GM20000 (cell line): Measurements from ENCODE around the gene AKNA.

Experiments used
- DNase-seq: peaks from one replicate; pipeline ENCODE4 v3.0.0; 2012; ENCODE audit warnings: low spot score
- TF ChIP-seq, protein P1 (sequence below): IDR thresholded peaks from 2 replicates; pipeline ENCODE4 v1.5.1; 2012; ENCODE audit warnings: mild to moderate bottlenecking, control low read depth; ENCODE audit errors: extremely low read depth, missing control alignments

AKNA gene

DNA sequence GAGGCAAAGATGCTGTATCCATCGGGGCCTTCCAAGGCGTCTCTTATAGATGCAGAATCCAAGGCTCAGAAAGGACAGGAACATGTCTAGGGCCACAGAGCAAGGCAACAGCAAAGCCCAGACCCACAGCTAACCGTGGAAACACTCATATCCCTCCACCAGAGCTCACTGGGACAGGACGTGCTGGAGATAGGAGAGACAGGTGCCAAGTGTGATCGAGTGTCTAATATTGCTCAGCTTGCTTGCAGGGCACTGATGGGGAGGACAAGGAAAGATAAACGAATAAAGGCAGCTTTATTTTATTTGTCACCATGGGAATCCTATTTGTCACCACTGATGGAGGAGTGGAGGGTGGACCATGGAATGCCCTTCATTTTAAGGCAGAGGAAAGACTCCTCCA lies 44.0 kb upstream of the AKNA start:
- DNase-seq = no peak
- TF ChIP-seq, protein P1, sequence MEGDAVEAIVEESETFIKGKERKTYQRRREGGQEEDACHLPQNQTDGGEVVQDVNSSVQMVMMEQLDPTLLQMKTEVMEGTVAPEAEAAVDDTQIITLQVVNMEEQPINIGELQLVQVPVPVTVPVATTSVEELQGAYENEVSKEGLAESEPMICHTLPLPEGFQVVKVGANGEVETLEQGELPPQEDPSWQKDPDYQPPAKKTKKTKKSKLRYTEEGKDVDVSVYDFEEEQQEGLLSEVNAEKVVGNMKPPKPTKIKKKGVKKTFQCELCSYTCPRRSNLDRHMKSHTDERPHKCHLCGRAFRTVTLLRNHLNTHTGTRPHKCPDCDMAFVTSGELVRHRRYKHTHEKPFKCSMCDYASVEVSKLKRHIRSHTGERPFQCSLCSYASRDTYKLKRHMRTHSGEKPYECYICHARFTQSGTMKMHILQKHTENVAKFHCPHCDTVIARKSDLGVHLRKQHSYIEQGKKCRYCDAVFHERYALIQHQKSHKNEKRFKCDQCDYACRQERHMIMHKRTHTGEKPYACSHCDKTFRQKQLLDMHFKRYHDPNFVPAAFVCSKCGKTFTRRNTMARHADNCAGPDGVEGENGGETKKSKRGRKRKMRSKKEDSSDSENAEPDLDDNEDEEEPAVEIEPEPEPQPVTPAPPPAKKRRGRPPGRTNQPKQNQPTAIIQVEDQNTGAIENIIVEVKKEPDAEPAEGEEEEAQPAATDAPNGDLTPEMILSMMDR = no peak

GRCh38 chr9:114431003-114431402 lies 43.2 kb upstream of the AKNA start:
- no peak for DNase-seq
- TF ChIP-seq, protein P1 = no peak

DNA sequence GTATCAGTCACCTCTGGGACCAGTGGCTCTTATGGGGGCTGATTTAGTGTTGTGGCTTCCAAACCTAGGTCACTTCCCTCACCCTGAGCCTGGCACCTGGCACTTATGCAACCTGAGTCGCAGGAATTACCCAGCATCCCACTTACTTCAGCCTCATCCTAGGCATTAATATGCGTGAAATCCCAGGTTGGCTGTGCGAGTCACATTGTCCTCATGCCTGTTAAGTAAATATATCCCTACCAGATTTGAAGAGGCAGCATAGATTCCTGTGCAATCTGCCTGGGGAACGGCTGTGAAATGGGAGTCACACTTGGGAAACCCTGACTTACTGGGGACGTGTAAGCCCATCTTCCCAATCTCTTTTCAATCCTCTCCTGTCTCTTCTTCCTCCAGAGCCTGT lies 42.7 kb upstream of the AKNA start:
- DNase-seq = no peak
- TF ChIP-seq, protein P1 = no peak

- no peak for DNase-seq
- TF ChIP-seq, protein P1 = no peak
Measured at GRCh38 chr9:114429488-114429887, 41.7 kb upstream of the AKNA start.

- no peak for DNase-seq
- TF ChIP-seq, protein P1 = no peak
Measured at GRCh38 chr9:114428466-114428865, 40.7 kb upstream of the AKNA start.

- DNase-seq = no peak
- TF ChIP-seq, protein P1 = no peak
Measured at GRCh38 chr9:114427644-114428043, 39.9 kb upstream of the AKNA start.

GRCh38 chr9:114426046-114426948 lies 38.5 kb upstream of the AKNA start:
- TF ChIP-seq, protein P1 = no peak
- DNase-seq = no peak
